SHP77 treated with DMSO at 0.1 percent for 48 hours (cell line): Measurements from ENCODE around the gene PDLIM4.

Experiments used
- DNase-seq: peaks from one replicate; lab custom pipeline; 2025; lab: John Stamatoyannopoulos, UW

Gene PDLIM4

DNA sequence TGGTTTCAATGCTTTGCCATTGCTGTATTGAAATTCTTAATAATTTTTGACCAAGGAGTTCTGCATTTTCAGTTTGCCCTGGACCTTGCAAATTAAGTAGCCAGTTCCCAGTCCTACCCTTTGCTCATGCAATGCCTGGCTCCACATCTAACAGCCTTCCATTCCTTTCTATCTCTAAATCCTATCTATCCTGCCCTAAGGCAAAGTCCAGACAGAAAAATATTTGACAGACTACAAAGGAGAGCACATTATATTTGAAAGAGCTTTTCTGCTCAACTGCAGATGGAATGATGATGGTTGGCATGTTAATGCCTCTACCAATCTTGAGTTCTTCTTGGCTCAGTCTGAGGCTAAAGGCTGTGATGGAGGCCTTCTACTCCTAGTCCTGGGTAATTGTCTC lies 52.2 kb downstream of the PDLIM4 start:
- DNase-seq: no peak

DNA sequence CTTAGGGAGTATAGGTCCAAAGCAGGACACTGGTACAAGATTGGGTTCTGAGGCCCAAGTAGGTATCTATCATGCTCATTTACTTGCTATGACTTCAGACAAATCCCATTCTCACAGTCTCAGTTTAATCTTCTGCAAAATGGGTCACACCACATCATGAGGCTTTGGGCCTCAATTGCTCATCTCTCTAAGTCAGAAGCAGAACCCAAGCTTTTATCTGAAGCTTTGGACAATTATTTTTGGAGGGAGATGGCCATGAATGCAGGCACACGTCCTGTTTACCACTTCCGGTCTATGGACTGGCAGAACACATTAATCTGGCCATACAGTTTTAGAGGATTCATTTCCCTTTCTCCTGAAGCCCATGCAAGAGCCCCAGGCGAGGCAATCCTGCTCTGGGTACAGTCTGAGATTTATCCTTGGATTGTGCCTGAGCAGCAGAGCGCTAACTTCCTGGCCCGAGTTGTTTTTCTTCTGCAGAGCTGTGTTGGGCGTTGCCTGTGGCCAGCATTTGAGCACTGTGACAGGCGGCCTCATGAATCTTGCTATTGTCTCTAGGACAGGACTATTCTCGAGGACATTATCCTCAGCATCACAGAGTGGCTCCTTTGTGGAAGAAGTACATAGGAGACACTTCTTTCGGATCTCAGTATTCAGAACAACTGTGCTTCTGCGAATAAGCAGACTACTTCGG lies 52.8 kb downstream of the PDLIM4 start:
- no peak for DNase-seq

DNA sequence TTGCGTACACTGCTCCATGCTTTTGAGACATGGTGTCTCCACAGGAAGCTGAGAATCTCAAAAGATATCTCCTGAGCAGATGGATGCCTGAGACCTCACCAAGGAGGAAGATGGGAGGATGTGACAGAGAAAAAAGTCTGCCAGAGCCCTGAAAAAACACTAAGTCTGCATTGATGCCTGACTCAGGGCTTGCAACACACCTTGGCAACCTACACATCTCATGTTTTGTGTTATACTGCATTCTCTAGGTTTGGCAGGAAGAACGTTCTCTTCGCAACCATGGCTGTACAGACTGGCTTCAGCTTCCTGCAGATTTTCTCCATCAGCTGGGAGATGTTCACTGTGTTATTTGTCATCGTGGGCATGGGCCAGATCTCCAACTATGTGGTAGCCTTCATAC lies 55.9 kb downstream of the PDLIM4 start:
- no peak for DNase-seq

DNA sequence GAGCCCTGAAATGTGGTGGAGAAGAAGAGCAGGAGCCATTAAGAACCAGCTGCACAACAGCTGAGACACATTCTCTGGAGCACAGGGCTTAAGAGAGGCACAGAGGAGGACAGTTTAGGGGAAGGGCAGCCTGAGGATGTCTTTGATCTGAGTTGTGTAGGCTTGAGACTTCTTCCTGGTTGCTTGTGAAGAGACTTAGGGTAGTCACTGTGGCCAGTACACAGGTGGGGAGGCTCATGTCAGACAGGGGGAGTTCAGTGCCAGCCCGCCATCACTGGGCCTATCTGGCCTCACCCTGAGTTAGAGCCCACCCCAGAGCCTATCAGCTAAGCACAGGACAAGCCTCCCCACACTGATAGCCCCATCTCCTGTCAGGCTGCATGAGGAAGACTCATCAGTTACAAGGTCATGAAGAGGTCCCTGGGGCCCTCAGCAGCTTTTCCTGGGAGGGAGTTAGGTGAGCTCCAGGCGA lies 56.5 kb downstream of the PDLIM4 start:
- DNase-seq: no peak

DNA sequence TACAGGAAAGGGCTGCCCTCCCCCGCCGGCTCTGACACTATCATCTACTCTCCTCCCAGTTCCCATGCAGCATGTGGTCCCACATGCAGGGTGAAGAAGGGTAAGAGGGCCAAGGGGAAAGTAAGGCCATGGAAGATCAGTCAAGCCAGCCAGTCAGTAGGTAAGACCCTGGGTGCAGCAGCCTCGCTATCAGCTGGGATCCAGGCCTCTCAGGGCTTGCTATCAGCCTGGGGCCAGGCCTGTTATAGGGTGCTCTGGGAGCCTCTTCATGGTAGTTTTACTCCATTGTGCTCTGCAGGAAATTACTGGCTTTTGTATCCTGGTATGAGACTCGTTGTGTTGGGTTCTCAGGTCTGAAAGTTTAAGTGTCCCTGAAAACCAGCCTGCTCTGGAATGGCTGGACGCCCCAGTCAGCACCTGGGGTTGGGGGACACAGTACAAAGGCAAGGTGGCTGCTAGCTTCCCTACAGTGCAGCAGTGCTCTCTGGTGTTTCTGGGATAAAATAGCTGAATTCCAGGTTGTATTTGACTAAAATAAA lies 58.1 kb downstream of the PDLIM4 start:
- no peak for DNase-seq

DNA sequence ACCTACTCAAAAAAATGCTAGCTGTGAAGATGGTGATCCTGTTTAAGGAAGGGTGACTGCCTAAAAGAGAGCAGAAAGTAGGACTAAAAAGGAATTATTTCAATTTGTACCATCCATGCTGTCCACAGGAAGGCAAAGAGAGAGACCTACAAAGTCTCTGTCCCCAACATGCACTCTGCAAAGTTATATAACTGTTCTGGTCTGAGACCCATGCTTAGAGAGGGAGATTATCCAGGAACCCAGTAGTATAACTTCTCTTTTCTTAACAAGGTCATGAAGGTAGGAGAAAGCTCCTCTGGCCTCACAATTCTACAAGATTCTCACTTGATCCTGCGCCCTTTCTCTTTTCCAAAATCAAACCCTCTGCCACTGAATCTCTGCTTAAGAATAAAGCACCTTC lies 62.5 kb downstream of the PDLIM4 start:
- DNase-seq: no peak

DNA sequence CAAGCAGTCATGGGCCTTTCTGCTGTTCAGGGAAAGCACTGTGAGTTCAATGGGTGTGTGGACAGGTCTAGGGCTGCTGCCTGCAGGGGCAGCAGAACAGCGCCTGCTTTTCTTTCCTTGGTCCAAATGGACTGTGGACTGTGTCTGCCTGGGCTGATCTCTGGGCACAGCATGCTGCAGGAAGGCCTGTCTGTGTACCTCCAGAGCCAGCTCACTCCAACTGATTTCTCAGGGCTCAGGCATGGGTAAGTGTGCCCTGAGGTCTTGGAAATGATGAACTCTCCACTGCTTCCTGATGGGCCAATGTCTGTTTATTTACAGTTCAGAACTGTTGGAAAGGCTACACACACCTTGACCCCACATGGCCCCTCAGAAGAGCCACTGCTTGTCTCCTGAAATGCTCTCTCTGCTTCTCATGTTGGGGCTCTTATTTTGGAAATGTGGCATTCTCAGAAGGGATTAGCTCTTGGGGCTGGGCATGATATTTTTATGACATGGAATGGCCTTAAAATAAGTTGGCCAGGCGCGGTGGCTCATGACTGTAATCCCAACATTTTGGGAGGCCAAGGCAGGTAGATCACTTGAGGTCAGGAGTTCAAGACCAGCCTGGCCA lies 63.7 kb downstream of the PDLIM4 start:
- no peak for DNase-seq

DNA sequence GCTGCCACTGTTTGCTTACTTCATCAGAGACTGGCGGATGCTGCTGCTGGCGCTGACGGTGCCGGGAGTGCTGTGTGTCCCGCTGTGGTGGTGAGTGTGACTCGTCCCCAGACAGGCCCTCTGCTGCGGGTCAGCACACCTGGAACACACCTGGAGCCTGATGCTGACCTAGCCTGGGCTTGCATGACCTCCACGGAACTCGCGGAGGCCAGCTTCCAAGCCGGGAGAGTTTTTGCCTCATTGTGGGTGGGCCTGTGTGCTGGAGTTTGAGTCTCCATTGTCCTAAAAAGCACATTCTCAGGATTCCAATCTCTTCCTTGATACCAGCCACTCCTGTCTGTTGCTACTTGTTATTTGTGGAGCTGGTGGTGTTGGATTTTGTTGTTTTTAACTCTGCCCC lies 64.8 kb downstream of the PDLIM4 start:
- DNase-seq: no peak
